Measurements from ENCODE around the gene PRC1. TPM values are rescaled to one million over a fixed set of nuclear protein-coding genes. Genes with fewer than 3 reads are reported as not detected.

PRC1 gene
- total and polyA plus RNA-seq, 8 donors = 3.9 to 12.7 (median 5.0) TPM

GRCh38 chr15:90962021-90962420 is 32.3 kb downstream of the PRC1 start:
- no peak for FAIRE-seq
- Histone ChIP-seq H3K4me1 (peaks cover 0 to 6% (median 0%) of the 10 kb centered on the region in 3 donors), H3K27ac (no peak overlapping the region), H3K27me3 (no peaks in the 10 kb centered on the region), H3K36me3 (peaks cover 0 to 19% (median 12%) of the 10 kb centered on the region in 3 donors), H3K4me3 (no peak overlapping the region), H3K9me3 (no peaks in the 10 kb centered on the region)
- no peak for TF ChIP-seq CTCF (IDR thresholded peaks at IDR 0.05)
- WGBS, 2 donors = 75 to 78% methylated on average over 4 of the region's 4 CpGs
- intact Hi-C loops (cut with DNase I) = no loop called here
- no peak for DNase-seq
- ATAC-seq = no peak

- FAIRE-seq (no peak), ATAC-seq (no peak), DNase-seq (peak in 1 of 6 donors; percentile 30)
- H3K36me3 ChIP-seq = peaks cover 0 to 12% (median 10%) of the 10 kb centered on the region in 3 donors
- 82 to 89% methylated on average over 20 of the region's 20 CpGs for WGBS, 2 donors
- no peaks in the 10 kb centered on the region for H3K9me3 ChIP-seq
- intact Hi-C loops (cut with DNase I) = no loop called here
- H3K4me1 ChIP-seq = peaks cover 5 to 15% (median 6%) of the 10 kb centered on the region in 3 donors
- H3K4me3 ChIP-seq = no peak overlapping the region
- no peaks in the 10 kb centered on the region for H3K27me3 ChIP-seq
- TF ChIP-seq CTCF (IDR thresholded peaks at IDR 0.05) = no peak
- H3K27ac ChIP-seq = no peak overlapping the region
Measured at GRCh38 chr15:90960298-90961091, 33.8 kb downstream of the PRC1 start.

- WGBS, 2 donors = 57 to 73% methylated on average over 5 of the region's 5 CpGs
- intact Hi-C loops (cut with DNase I) = loop anchor here in 2 of 3 donors (5.0 kb wide), 2 partner anchors 72 to 77 kb away; no protein-coding TSS in a partner anchor
- Histone ChIP-seq H3K9me3 (no peaks in the 10 kb centered on the region), H3K4me1 (peaks cover 8 to 17% (median 8%) of the 10 kb centered on the region in 3 donors), H3K36me3 (peaks cover 0 to 12% (median 10%) of the 10 kb centered on the region in 3 donors), H3K4me3 (no peak overlapping the region), H3K27ac (no peak overlapping the region), H3K27me3 (no peaks in the 10 kb centered on the region)
- no peak for TF ChIP-seq CTCF (IDR thresholded peaks at IDR 0.05)
- DNase-seq = peak in 1 of 6 donors; percentile 44
- ATAC-seq = no peak
- no peak for FAIRE-seq
Measured at GRCh38 chr15:90959894-90960293, 34.4 kb downstream of the PRC1 start.

- no peak for FAIRE-seq
- H3K9me3 ChIP-seq = no peaks in the 10 kb centered on the region
- peak in 1 of 6 donors; percentile 16 for DNase-seq
- intact Hi-C loops (cut with DNase I) = loop anchor here in 2 of 3 donors (5.0 kb wide), 2 partner anchors 73 to 78 kb away; no protein-coding TSS in a partner anchor
- no peak overlapping the region for H3K4me3 ChIP-seq
- H3K27ac ChIP-seq = no peak overlapping the region
- peaks cover 8 to 17% (median 8%) of the 10 kb centered on the region in 3 donors for H3K4me1 ChIP-seq
- WGBS, 2 donors = 77 to 84% methylated on average over 8 of the region's 8 CpGs
- peaks cover 0 to 12% (median 10%) of the 10 kb centered on the region in 3 donors for H3K36me3 ChIP-seq
- no peaks in the 10 kb centered on the region for H3K27me3 ChIP-seq
- no peak for ATAC-seq
- TF ChIP-seq CTCF (IDR thresholded peaks at IDR 0.05) = no peak
Measured at GRCh38 chr15:90959028-90959595, 35.2 kb downstream of the PRC1 start.
